ENCODE results near the gene MLEC. TPM values are rescaled to one million over a fixed set of nuclear protein-coding genes. Genes with fewer than 3 reads are reported as not detected.

Gene MLEC
- total RNA-seq, 2 donors from 2014 or later, result 188 to 195 TPM

GRCh38 chr12:120689397-120690082, 2.6 kb downstream of the MLEC start:
- peaks cover 42% of the 10 kb centered on the region for H3K4me1 Mint-ChIP-seq
- H3K9me3 Mint-ChIP-seq, result no peaks in the 10 kb centered on the region

DNA sequence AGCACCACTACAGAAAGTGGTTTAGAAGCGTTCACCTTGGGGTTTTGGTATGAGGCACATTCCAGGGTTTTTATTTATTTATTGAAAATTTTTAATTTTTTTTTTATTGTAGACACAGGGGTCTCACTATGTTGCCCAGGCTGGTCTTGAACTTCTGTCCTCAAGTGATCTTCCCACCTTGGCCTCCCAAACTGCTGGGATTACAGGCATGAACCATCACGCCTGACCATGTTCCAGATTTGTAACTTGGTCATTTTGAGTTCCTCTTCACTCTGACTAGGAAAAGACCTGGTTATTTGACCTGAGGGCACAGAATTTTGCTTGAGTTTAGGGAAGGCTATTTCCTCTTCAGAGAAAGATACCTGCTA, 3.1 kb downstream of the MLEC start:
- no peaks in the 10 kb centered on the region for H3K27me3 Mint-ChIP-seq (ENCODE audit: insufficient read depth)
- 99% methylated on average over 2 of the region's 2 CpGs; no CpG with 5 or more reads in 1 of the 2 experiments for WGBS, 2 experiments (ENCODE audit: insufficient coverage in 1 of 2, insufficient read length in 1 of 2)
- H3K36me3 Mint-ChIP-seq (ENCODE audit: low read depth), result peaks cover 22% of the 10 kb centered on the region
- no peak overlapping the region for H3K27ac Mint-ChIP-seq
- H3K4me3 ChIP-seq (ENCODE audit: low read length), result peak overlapping the region; percentile 93
- H3K9me3 ChIP-seq (ENCODE audit: control insufficient read depth, low read length), result no peaks in the 10 kb centered on the region
- no peak overlapping the region for H3K9ac ChIP-seq (ENCODE audit: extremely low read depth, low read length, poor library complexity, severe bottlenecking)
- no peaks in the 10 kb centered on the region for H3K27me3 ChIP-seq (ENCODE audit: control insufficient read depth, insufficient read depth, low read length, poor library complexity, severe bottlenecking)
- H3K36me3 ChIP-seq (ENCODE audit: control insufficient read depth, insufficient read depth, low read length), result peaks cover 25% of the 10 kb centered on the region
- DNase-seq, result no peak
- no peak overlapping the region for H3K4me3 Mint-ChIP-seq
- no peaks in the 10 kb centered on the region for H3K9me3 Mint-ChIP-seq
- H3K27ac ChIP-seq (ENCODE audit: low read depth, low read length), result no peak overlapping the region
- no peak for TF ChIP-seq CTCF (conservative IDR thresholded peaks at IDR 0.05)
- peaks cover 42% of the 10 kb centered on the region for H3K4me1 Mint-ChIP-seq
- H3K4me1 ChIP-seq (ENCODE audit: control insufficient read depth, insufficient read depth, low read length), result no peaks in the 10 kb centered on the region

More at GRCh38 chr12:120689397-120690082, 2.6 kb downstream of the MLEC start:
- WGBS, 2 experiments (ENCODE audit: insufficient coverage in 1 of 2, insufficient read length in 1 of 2), result 67 to 72% methylated on average over 6 of the region's 6 CpGs
- Mint-ChIP-seq H3K4me3 (peak overlapping the region; percentile 89), H3K36me3 (ENCODE audit: low read depth) (peaks cover 17% of the 10 kb centered on the region), H3K27me3 (ENCODE audit: insufficient read depth) (no peaks in the 10 kb centered on the region), H3K27ac (no peak overlapping the region)
- H3K27me3 ChIP-seq (ENCODE audit: control insufficient read depth, insufficient read depth, low read length, poor library complexity, severe bottlenecking), result no peaks in the 10 kb centered on the region
- H3K4me3 ChIP-seq (ENCODE audit: low read length), result peak overlapping the region; percentile 93
- no peak overlapping the region for H3K9ac ChIP-seq (ENCODE audit: extremely low read depth, low read length, poor library complexity, severe bottlenecking)
- H3K4me1 ChIP-seq (ENCODE audit: control insufficient read depth, insufficient read depth, low read length), result no peaks in the 10 kb centered on the region
- no peaks in the 10 kb centered on the region for H3K9me3 ChIP-seq (ENCODE audit: control insufficient read depth, low read length)
- H3K36me3 ChIP-seq (ENCODE audit: control insufficient read depth, insufficient read depth, low read length), result peaks cover 20% of the 10 kb centered on the region
- H3K27ac ChIP-seq (ENCODE audit: low read depth, low read length), result no peak overlapping the region
- TF ChIP-seq CTCF (conservative IDR thresholded peaks at IDR 0.05), result no peak
- peak; percentile 63 for DNase-seq

GRCh38 chr12:120690978-120691377, 4.0 kb downstream of the MLEC start:
- no peaks in the 10 kb centered on the region for H3K9me3 Mint-ChIP-seq
- TF ChIP-seq CTCF (conservative IDR thresholded peaks at IDR 0.05), result no peak
- H3K27ac Mint-ChIP-seq, result no peak overlapping the region
- WGBS, 2 experiments (ENCODE audit: insufficient coverage in 1 of 2, insufficient read length in 1 of 2), result 90 to 100% methylated on average over 1 to 3 of the region's 3 CpGs
- H3K27me3 Mint-ChIP-seq (ENCODE audit: insufficient read depth), result no peaks in the 10 kb centered on the region
- Histone ChIP-seq H3K9ac (ENCODE audit: extremely low read depth, low read length, poor library complexity, severe bottlenecking) (no peak overlapping the region), H3K4me3 (ENCODE audit: low read length) (no peak overlapping the region), H3K27ac (ENCODE audit: low read depth, low read length) (no peak overlapping the region), H3K9me3 (ENCODE audit: control insufficient read depth, low read length) (no peaks in the 10 kb centered on the region), H3K27me3 (ENCODE audit: control insufficient read depth, insufficient read depth, low read length, poor library complexity, severe bottlenecking) (no peaks in the 10 kb centered on the region), H3K36me3 (ENCODE audit: control insufficient read depth, insufficient read depth, low read length) (peaks cover 35% of the 10 kb centered on the region), H3K4me1 (ENCODE audit: control insufficient read depth, insufficient read depth, low read length) (no peaks in the 10 kb centered on the region)
- H3K4me1 Mint-ChIP-seq, result peaks cover 42% of the 10 kb centered on the region
- H3K36me3 Mint-ChIP-seq (ENCODE audit: low read depth), result peaks cover 31% of the 10 kb centered on the region
- DNase-seq, result no peak
- no peak overlapping the region for H3K4me3 Mint-ChIP-seq

Data from endodermal cell (in vitro differentiated cells).